RKO (cell line): ENCODE results near the gene ALX4.
A peak's percentile ranks its signal among the peaks of the same experiment; 100 is the strongest.

Experiments used
- DNase-seq: peaks from one replicate; pipeline ENCODE4 v3.0.0-alpha.2; 2016; ENCODE audit warnings: low spot score

Gene ALX4

GRCh38 chr11:44300844-44301563 lies 8.9 kb downstream of the ALX4 start:
- no peak for DNase-seq

DNA sequence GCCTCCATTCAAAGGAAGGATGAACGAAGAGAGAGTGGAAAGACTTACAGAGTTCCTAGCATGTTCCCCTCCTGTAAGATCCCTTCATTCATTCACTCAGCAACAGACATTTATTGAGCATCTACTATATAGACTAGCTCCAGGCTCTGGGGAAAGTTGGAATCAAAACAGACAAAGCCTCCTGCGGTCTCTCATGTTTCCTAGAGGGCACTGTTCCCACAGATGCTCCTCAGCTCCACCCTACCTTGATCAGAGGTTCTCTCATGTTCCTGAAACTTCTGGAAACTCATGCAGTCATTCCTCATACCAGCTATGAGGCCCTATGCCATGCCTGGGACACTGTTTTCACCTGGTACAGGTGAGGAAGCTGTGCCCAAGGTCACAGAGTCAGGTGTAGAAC lies 11.1 kb downstream of the ALX4 start:
- DNase-seq, result no peak

DNA sequence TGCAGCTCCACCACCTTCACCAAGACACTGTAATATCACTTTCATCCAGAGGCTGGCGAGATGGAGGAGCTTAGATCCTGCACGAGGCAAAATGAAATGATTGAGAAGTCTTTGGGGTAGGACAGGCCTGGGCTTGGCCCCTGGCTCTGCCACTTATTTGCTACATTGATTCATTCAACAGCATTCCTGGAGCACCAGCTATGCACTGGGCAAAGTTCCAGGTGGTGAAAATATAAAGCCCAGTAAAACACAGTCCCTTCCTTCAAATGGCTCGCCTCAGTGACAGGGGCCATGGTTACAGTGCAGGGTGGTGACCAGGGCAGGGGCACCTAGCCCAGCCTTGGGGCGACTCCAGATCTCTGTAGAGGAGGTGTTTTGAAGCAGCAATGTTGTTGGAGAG lies 19.7 kb downstream of the ALX4 start:
- DNase-seq, result no peak

DNA sequence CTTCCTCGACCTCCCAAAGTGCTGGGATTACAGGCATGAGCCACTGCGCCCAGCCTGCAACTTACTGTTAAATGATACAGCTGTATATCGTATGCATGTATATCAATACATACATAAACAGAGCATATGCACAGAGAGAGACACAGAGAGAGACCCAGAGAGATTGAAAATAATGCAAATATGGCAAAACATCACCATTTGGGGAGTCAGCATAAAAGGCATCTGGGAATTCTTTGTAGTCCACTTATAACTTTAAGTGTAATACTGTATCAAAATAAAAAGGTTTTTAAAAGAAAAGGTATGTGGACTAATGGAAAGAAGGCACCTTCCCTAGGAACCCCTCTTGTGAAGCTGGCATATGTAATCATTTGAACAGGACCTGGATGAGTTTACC lies 21.8 kb downstream of the ALX4 start:
- DNase-seq, result no peak

GRCh38 chr11:44286911-44287310 lies 23.0 kb downstream of the ALX4 start:
- DNase-seq, result no peak

- peak; percentile 38 for DNase-seq
Measured at GRCh38 chr11:44286268-44286880, 23.6 kb downstream of the ALX4 start.

GRCh38 chr11:44285756-44286155 lies 24.2 kb downstream of the ALX4 start:
- DNase-seq, result no peak

DNA sequence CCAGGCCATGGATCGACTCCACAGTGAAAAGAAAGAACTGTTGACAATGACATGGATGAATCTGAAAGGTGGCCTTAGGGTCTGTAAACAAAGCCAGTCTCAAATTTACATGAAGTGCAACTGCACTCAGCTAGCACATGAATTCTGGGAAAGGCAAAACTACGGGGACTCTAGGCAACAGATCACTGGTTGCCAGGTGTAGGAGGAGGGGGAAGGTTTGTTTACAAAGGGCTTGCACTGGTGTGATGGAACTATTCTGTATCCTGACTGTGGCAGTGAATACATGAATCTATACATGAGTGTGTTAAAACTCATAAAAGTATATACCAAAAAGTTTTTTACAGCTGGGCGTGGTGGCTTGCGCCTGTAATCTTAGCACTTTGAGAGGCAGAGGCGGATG lies 27.3 kb downstream of the ALX4 start:
- DNase-seq, result no peak

DNA sequence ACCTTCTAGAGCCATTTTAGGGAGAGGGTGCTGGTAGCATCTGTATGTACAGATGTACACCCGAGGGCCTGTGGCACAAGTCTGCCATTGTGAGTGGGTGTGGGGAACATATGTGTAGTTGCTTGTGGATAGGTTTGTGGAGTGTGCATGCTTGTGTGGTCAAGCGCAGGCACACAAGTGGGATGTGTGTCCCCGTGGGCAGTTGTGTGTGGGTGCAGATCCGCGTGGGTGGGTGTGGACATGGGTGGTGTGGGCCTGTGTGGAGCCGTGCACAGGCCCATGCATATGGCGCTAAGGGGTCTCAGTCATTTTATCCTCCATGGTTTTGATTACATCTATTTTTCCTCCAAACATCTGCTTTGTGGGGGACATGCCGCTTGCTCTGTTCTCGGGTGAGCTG lies 28.8 kb downstream of the ALX4 start:
- no peak for DNase-seq

DNA sequence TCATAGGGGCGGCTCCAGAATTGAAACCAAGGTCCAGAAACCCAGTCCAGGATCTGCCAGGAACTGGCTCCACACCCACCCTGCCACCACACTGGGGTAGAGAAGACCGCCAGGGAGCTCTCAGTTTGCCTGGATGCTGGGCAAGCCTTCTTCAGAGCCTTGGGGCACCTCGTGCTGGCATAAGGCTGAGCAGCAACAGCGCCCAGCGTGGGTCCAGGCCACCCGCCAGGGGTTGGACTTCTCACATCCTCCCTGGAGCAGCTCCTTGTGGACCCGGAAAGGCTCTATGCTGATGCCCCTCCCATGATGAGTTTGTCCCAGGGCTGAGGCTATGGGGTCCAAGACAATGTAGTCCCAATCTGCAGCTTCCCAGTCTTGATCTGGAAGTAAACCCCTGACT lies 29.7 kb downstream of the ALX4 start:
- DNase-seq, result no peak

GRCh38 chr11:44279483-44279882 lies 30.5 kb downstream of the ALX4 start:
- DNase-seq, result no peak

DNA sequence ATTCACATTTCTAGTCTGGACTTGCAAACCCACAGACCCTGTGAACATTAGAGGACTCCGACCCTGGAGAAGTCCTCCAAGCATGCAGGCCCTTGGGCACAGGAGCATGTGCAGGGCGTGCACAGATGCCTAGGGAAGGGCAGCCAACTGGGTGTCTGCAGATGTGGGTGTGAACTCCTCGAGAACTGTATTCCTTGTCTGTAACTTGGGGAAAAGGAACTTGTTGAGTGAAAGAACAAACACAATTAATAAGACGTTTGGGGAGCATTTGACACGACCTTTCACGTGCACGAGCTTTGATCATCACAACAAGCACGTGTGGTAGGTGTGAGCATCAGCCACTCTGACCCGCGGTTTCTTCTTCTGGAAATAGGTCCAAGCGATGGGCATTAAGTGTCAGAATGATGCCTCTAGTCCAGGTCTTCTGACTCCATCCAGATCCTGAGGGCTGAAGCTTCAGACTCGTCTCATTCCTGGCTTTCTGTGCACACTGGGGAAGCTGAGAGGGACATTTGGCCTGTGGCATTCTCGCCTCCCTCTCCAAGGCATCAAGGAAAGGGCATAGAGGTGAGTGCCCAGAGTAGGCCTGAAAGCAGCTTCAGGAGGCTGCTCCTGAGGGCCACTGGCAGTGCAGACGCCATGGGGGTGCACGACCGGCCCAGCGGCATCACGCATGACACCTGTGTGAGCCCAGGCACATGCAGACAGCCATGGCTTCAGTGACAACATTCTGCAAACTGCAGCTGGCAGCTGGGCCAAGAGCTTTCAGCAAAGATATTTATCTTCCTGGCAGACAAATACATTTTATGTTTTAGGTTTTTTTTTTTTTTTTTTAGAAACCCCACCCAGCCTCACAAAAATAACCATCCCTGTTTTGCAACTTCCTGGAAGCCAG lies 32.5 kb downstream of the ALX4 start:
- DNase-seq, result no peak

- DNase-seq, result no peak
Measured at GRCh38 chr11:44275961-44276550, 33.9 kb downstream of the ALX4 start.

GRCh38 chr11:44275241-44275640 lies 34.7 kb downstream of the ALX4 start:
- no peak for DNase-seq

DNA sequence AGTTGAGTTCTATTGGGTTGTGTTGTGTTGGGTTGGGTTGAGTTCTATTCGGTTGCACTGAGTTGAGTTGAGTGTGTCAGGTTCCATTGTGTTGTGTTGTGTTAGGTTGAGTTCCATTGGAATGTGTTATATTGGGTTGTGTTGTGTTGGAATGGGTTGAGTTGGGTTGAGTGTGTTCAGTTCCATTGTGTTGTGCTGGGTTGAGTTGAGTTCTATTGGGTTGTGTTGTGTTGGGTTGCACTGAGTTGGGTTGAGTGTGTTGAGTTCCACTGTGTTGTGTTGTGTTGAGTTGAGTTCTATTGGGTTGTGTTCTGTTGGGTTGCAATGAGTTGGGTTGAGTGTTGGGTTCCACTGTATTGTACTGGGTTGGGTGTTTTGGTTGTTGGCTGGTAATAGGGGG lies 35.5 kb downstream of the ALX4 start:
- DNase-seq, result no peak

DNA sequence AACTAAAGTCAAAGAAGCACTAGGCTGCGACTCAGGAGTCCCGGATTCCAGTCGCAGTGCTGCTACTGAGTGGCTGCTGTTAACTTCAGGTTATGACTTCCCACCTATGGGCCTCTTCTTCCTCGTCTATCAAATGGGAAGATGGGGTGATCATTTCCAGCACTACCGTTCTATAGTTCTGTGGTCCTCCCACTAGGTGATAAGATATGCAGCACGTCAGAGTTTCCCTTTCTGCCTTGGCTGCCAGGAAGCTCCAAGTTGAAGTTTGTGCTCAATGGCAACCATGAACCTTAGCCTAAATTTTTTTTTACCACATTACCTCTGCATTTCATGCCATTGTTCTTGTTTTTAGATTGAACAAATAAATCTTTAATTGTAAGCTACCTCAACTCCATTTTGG lies 38.7 kb downstream of the ALX4 start:
- DNase-seq, result no peak

- no peak for DNase-seq
Measured at GRCh38 chr11:44270403-44271273, 39.3 kb downstream of the ALX4 start.

DNA sequence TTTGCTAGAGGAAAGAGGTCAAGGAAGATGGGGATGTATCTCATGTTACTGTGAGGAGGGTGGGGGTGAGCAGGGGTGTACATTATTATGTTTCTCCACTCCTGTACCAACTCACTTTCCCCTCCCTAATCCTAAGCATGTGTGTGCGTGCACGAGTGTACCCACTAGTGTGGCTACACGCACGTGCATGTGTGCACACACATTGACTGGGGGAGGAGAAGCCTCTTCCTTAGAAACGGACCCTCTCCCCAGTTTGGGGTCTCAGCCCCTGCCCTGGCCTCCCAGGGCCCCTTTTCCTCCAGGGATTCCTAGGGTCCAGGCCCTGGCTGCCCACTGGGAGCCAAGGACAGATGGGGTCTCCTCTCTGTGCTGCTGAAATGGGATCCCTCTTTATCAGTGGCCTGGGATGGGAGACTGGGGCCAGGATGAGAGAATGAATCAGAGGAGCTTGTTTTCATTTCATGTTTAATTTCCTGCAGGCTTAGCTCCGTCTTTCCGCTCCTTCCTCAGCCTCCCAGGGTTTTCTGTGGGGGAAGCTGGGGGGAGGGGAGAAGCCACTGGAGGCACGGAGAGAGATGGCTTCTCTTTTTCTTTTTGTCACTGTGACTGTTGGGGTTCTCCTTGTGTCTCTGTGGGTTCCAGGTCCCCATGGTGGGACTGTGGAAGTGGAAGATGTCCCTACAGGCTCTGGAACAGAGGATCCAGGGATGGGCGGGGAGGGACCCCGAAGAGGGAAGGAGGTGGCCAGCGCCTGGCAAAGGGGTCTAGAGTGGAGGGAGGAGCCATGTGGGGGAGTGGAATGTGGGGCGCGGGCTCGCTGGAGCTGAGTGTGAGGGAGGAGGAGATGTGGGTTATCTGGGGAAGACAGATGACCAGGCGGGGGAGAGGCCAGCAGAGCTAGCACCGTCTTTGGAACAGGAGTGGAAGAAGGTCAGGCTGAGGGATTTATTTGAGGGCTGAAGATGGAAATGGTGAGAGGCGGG lies 40.3 kb downstream of the ALX4 start:
- DNase-seq, result no peak

- no peak for DNase-seq
Measured at GRCh38 chr11:44268614-44269080, 41.3 kb downstream of the ALX4 start.
